PC-9 (cell line): ENCODE measurements around the gene DMPK. TPM values are rescaled to one million over a fixed set of nuclear protein-coding genes. Genes with fewer than 3 reads are reported as not detected.

Experiments used
- BruUV-seq: library from RNA; stranded (reverse); fragments of 400-500 nt; replicated peaks from 2 replicates; lab custom pipeline; 2021; lab: Mats Ljungman, UMichigan
- CTCF ChIA-PET: fragments of 300-600 bp; sonication (Branson Sonifier 250); formaldehyde crosslinking; loops from one replicate; lab custom pipeline; 2022; ENCODE audit warnings: antibody characterized with exemption; lab: Charles Lee
- POLR2A ChIA-PET: fragments of 300-600 bp; sonication (Branson Sonifier 250); formaldehyde crosslinking; loops from one replicate; lab custom pipeline; 2022; ENCODE audit warnings: antibody characterized with exemption; ENCODE audit not compliant: unreplicated experiment; lab: Charles Lee
- DNase-seq, 2 experiments: peaks; one replicate each; pipeline versions ENCODE4 v3.0.0 to v3.0.0-alpha.2; 2015 to 2022; ENCODE audit warnings: mixed read lengths in 1 of 2
- H2AFZ ChIP-seq: fragments of 200-600 bp; sonication (generic); 2 replicates; pipeline ENCODE4 v1.8.1; 2017; ENCODE audit warnings: antibody characterized with exemption
- H3F3A ChIP-seq: fragments of 200-600 bp; sonication (generic); 2 replicates; pipeline ENCODE4 v1.8.1; 2017; ENCODE audit warnings: antibody characterized with exemption, mild to moderate bottlenecking, low read depth; ENCODE audit not compliant: insufficient read depth
- H3K27ac ChIP-seq: fragments of 200-600 bp; sonication (generic); 2 replicates; pipeline ENCODE4 v1.6.1; 2016; ENCODE audit warnings: mixed run types
- H3K27me3 ChIP-seq: fragments of 200-600 bp; sonication (generic); 2 replicates; pipeline ENCODE4 v1.6.1; 2016; ENCODE audit warnings: low read depth, mixed run types; ENCODE audit not compliant: insufficient read depth
- H3K36me3 ChIP-seq: fragments of 200-600 bp; sonication (generic); 2 replicates; pipeline ENCODE4 v1.6.1; 2016; ENCODE audit warnings: low read depth, mixed run types
- H3K4me1 ChIP-seq: fragments of 200-600 bp; sonication (generic); replicated peaks from 2 replicates; pipeline ENCODE4 v1.6.1; 2016; ENCODE audit warnings: mixed run types; ENCODE audit not compliant: insufficient read depth
- H3K4me2 ChIP-seq: fragments of 200-600 bp; sonication (generic); 2 replicates; pipeline ENCODE4 v1.6.1; 2017; ENCODE audit warnings: mixed run types
- H3K4me3 ChIP-seq: fragments of 200-600 bp; sonication (generic); 2 replicates; pipeline ENCODE4 v1.6.1; 2016; ENCODE audit warnings: mixed run types
- H3K79me2 ChIP-seq: fragments of 200-600 bp; sonication (generic); 2 replicates; pipeline ENCODE4 v1.6.1; 2017; ENCODE audit warnings: low read depth, mixed run types
- H3K9me2 ChIP-seq: fragments of 200-600 bp; sonication (generic); 2 replicates; pipeline ENCODE4 v1.8.1; 2017; ENCODE audit warnings: mild to moderate bottlenecking; ENCODE audit not compliant: insufficient read depth
- H3K9me3 ChIP-seq: fragments of 200-600 bp; sonication (generic); 2 replicates; pipeline ENCODE4 v1.8.1; 2016; ENCODE audit warnings: low read depth; ENCODE audit not compliant: insufficient read depth
- H4K20me1 ChIP-seq: fragments of 200-600 bp; sonication (generic); 2 replicates; pipeline ENCODE4 v1.8.1; 2017; ENCODE audit not compliant: insufficient read depth
- CTCF ChIP-seq: fragments of 200-600 bp; sonication (generic); conservative IDR thresholded peaks from 2 replicates; pipeline ENCODE4 v1.6.1; 2017; ENCODE audit warnings: mixed run types, antibody characterized with exemption, mild to moderate bottlenecking, moderate library complexity
- EZH2 ChIP-seq: fragments of 200-600 bp; sonication (generic); IDR thresholded peaks from 2 replicates; pipeline ENCODE4 v1.8.0; 2017; ENCODE audit warnings: antibody characterized with exemption, low read depth
- intact Hi-C: fragments of 100-400 bp; cut with micrococcal nuclease; formaldehyde crosslinking; loops from one replicate; pipeline ENCODE4 v1.10.0; 2022; ENCODE audit not compliant: unreplicated experiment
- total RNA-seq: library from RNA; stranded (reverse); gene quantifications from 2 replicates; pipeline ENCODE4 v1.2.3, GENCODE V29; 2021

The DMPK gene
- total RNA-seq, 1 experiment from 2014 or later: 110 TPM

DNA sequence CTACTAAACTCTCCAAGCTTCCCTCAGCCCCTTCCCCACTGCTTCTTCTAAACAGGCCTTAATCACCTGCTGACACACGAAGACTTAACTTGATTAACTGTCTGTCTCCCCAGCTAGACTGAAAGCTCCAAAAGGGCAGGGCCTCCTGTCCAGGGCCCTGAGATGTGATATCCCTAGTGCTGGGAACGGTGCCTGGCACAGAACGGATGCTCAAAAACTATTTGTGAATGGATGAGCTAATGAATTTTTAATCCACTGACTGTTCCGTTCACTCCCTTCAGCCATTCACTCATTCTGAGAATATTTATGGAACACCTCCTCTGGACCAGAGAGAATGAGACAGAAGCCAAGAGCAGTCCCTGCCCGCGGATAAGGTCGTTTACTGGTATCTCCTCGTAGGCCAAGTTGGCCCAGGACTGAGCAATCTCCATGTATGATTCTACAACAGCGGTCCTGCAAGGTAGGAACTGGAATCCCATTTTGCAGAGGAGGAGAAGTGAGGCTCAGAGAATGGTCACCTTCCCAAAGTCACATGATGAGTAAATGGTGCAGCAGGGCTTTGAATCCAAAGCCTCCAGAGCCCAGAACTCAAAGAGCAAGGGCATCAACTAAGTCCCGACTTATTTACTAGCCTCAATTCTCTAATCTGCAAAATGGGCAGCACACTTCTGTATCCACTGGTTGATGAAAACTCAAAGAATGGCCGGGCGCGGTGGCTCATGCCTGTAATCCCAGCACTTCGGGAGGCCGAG is 6.9 kb upstream of the DMPK start:
- ChIA-PET CTCF (interaction anchor here (0.7 kb wide), 1 partner anchor 70 kb away, joined by 4 read pairs; no protein-coding TSS in a partner anchor), POLR2A (no interaction called here)
- H3K4me2 ChIP-seq: no peak overlapping the region
- no peaks in the 10 kb centered on the region for H4K20me1 ChIP-seq
- no peaks in the 10 kb centered on the region for H3K9me2 ChIP-seq
- TF ChIP-seq EZH2 (no peak), CTCF (no peak)
- H3K36me3 ChIP-seq: peaks cover 17% of the 10 kb centered on the region
- H3F3A ChIP-seq: peaks cover 10% of the 10 kb centered on the region; the same call in 1 of the 2 replicates
- H3K9me3 ChIP-seq: no peaks in the 10 kb centered on the region
- H3K4me3 ChIP-seq: no peak overlapping the region
- no peak overlapping the region for H2AFZ ChIP-seq
- no peak overlapping the region for H3K27ac ChIP-seq
- peaks cover 34% of the 10 kb centered on the region for H3K79me2 ChIP-seq
- intact Hi-C loops: no loop called here
- no peak for DNase-seq
- no TSS peak for BruUV-seq
- no peaks in the 10 kb centered on the region for H3K27me3 ChIP-seq
- H3K4me1 ChIP-seq: peaks cover 26% of the 10 kb centered on the region

DNA sequence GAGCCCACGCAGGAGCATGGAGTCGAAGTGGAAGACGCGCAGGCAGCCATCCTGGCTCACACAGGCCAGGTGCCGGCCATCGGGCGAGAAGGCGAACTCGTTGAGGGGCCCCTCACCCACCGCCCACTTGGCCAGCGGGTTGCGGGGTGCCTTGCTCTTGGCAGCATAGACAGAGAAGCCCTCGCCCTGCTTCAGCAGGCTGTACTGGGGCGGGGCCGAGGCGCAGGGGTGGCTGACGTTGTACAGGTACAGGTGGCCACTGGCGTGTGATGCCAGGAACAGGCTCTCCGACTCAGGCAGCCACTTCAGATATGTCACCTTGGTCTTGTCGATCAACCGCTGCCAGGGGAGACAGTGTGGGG is 4.2 kb upstream of the DMPK start:
- Histone ChIP-seq H3K9me2 (no peaks in the 10 kb centered on the region), H3K9me3 (no peaks in the 10 kb centered on the region), H3K27me3 (no peaks in the 10 kb centered on the region), H3K4me3 (no peak overlapping the region), H3K4me1 (peaks cover 43% of the 10 kb centered on the region), H3K4me2 (no peak overlapping the region), H3K36me3 (peaks cover 17% of the 10 kb centered on the region), H3K79me2 (peaks cover 27% of the 10 kb centered on the region), H3F3A (peaks cover 25% of the 10 kb centered on the region; the same call in 1 of the 2 replicates), H4K20me1 (no peaks in the 10 kb centered on the region), H2AFZ (no peak overlapping the region), H3K27ac (no peak overlapping the region)
- TF ChIP-seq CTCF (no peak), EZH2 (no peak)
- BruUV-seq: no TSS peak
- DNase-seq: no peak
- ChIA-PET CTCF (no interaction called here), POLR2A (no interaction called here)
- intact Hi-C loops: no loop called here

DNA sequence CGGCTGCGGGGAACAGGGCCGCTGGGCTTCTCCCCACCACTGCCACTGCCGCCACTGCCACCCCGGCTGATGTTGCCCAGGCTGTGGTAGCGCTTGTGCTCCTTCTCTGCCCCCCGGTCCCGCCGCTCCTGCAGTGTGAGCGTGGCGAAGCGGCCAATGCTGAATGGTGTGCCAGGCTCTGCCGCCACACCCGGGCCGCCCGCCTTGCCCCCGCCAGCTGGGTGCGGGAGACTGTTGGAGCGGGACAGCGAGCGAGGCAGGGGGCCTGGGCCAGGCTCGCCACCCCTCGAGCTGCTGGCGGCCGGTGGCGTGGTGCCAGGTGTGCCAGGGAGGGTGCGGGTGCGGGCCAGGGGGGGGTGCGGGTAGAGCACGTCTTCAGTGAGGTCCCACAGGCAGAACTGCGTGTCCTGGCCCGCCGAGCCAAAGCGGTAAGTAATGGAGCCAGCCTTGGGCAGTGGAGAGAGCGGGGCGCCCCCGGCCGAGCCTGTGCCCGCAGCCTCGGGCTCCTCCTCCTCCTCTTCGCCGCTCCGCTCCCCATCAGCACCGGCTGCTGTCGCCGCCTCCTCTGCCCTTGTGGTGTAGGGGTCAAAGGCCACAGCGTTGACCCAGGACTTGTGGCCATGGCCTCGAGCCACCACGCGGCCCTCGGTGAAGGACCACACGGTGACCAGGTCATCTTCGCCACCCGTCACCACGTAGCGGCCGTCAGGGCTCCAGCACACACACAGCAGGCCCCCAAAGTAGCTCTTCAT is 3.7 kb upstream of the DMPK start:
- no TSS peak for BruUV-seq
- Histone ChIP-seq H3K36me3 (peaks cover 17% of the 10 kb centered on the region), H3K79me2 (peaks cover 22% of the 10 kb centered on the region), H4K20me1 (no peaks in the 10 kb centered on the region), H2AFZ (no peak overlapping the region), H3K4me1 (peaks cover 43% of the 10 kb centered on the region), H3K4me2 (no peak overlapping the region), H3K9me2 (no peaks in the 10 kb centered on the region), H3F3A (peaks cover 29% of the 10 kb centered on the region), H3K9me3 (no peaks in the 10 kb centered on the region), H3K27ac (no peak overlapping the region), H3K4me3 (no peak overlapping the region), H3K27me3 (no peaks in the 10 kb centered on the region)
- intact Hi-C loops: no loop called here
- no peak for TF ChIP-seq CTCF
- no peak for TF ChIP-seq EZH2
- ChIA-PET CTCF (no interaction called here), POLR2A (no interaction called here)
- DNase-seq: no peak
